GM12892 (cell line): ENCODE measurements around the gene EOLA1.

ENCODE experiments used
- POLR2A ChIP-seq: IDR thresholded peaks from 2 replicates; pipeline ENCODE4 v1.6.1; 2011; ENCODE audit warnings: low read depth, low read length, control low read depth
- POLR2AphosphoS5 ChIP-seq: IDR thresholded peaks from 2 replicates; pipeline ENCODE4 v1.6.1; 2011; ENCODE audit warnings: low read depth, low read length, control low read depth

- TF ChIP-seq POLR2AphosphoS5 = no peak
- TF ChIP-seq POLR2A = no peak
Measured at GRCh38 chrX:149498767-149499166, 42.0 kb upstream of the EOLA1 start.
